RWPE1 (cell line): ENCODE results near the gene CFAP45.

Source experiments
- CTCF ChIA-PET: fragments of 350-600 bp; sonication (Branson Sonifier 250); formaldehyde crosslinking; extraction: SDS; loops from one replicate; lab custom pipeline; 2021; lab: Yijun Ruan, JAX
- POLR2A ChIA-PET: fragments of 400-600 bp; formaldehyde crosslinking; extraction: SDS; loops from one replicate; lab custom pipeline; 2020; ENCODE audit warnings: antibody characterized with exemption; ENCODE audit not compliant: low non-redundant PET; lab: Yijun Ruan, JAX
- DNase-seq: peaks from one replicate; pipeline ENCODE4 v3.0.0; 2012; ENCODE audit warnings: low spot score
- H3K27ac ChIP-seq: fragments of 450-650 bp; 2 replicates; pipeline ENCODE4 v1.5.1; 2017
- CTCF ChIP-seq: fragments of 450-650 bp; conservative IDR thresholded peaks from 2 replicates; pipeline ENCODE4 v1.5.1; 2017; ENCODE audit warnings: low read depth, mild to moderate bottlenecking

CFAP45 gene

DNA sequence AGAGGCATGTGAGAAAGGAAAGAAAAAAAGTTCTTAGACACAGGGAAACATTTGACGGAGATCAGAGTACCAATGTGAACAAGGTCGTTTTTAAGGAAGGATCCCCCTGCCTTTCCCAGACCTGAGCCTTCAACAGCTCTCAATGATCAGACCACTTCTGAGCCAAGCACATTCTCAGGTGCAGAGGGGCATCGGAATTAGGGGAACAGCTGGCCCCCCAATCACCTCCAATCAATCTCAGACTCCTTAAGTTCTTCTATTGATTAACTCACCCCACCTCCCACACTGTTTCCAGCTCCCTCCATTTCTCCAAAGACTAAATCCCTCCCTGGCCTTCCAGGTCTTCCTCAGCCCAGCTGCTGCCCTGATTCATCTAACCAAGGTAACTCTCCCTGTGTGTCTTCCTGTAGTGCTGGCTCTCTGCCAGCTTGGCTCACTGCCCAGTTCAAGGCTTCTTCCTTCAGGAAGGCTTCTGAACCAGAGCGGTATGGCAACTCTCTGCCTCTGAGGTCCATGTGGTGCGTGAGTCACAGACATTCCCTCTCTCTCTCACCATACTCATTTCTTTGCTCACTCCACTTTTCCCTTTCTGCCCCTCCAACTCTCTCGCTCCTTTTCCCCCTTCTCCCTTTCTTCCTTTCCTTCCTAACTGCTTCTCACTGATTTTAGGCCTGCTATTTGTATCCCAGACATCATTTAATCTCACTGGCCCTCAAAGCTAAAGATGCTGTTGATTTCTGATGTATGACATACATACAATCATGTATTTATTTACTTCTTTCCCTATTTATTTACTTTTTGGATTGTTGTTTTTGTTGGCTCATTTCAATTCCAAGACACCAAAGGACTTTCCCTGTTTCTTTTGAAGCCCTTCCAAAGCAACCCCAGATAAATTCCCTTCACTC lies 18.1 kb downstream of the CFAP45 start:
- POLR2A ChIA-PET: no interaction called here
- CTCF ChIA-PET: interaction anchor here (0.7 to 0.9 kb wide), 2 partner anchors 83 to 133 kb away, joined by 3 to 7 read pairs; no protein-coding TSS in a partner anchor
- DNase-seq: peak; percentile 95
- no peak for TF ChIP-seq CTCF
- peak overlapping the region; percentile 80 for H3K27ac ChIP-seq

DNA sequence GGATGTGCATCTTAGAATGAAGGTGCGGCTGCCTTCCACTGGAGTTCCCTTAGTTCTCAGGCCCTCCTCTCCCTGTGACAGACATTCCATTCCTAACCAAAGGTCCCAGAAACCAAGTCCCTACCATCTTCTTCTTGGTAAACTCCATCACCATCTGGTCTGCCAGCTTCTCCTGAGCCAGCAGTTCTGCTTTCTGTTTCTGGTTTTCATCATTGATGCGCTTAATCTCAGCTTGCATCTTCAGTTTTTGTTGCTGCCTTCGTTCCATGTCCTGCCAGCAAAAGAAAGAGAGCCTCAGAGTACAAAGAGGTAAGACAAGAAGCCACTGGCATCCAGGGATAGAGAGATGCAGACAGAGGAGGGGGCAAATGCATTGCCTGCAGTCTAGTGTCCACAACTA lies 19.5 kb downstream of the CFAP45 start:
- ChIA-PET POLR2A (no interaction called here), CTCF (interaction anchor here (0.7 to 1.0 kb wide), 3 partner anchors 81 to 408 kb away, joined by 3 to 4 read pairs (median 3); partner anchors contain the start of gene DUSP23)
- peak overlapping the region; percentile 56 for H3K27ac ChIP-seq
- no peak for DNase-seq
- TF ChIP-seq CTCF: no peak

DNA sequence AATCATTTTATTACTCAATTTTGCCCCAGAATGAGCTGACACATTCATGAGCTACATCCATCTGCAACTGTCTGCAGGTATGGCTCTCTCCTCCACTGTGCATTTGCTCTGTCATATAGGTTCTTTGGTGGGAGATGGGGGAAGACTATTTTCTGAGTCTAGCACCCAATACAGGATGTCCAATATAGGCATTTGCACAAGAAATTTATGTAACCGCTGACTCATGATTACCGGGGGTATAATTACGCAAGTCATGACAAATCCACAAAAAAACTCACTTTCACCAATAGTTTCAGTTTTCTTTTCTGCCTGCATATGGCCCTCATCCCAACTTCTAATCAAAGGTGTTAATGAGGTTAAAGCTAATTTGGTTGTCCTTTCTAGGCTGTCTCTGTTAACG lies 20.0 kb downstream of the CFAP45 start:
- ChIA-PET CTCF (interaction anchor here (0.6 to 1.0 kb wide), 3 partner anchors 18 to 407 kb away, joined by 3 to 4 read pairs (median 3); partner anchors contain the start of gene VSIG8), POLR2A (no interaction called here)
- peak; percentile 92 for DNase-seq
- no peak for TF ChIP-seq CTCF
- peak overlapping the region; percentile 56; the same call in 1 of the 2 replicates for H3K27ac ChIP-seq

DNA sequence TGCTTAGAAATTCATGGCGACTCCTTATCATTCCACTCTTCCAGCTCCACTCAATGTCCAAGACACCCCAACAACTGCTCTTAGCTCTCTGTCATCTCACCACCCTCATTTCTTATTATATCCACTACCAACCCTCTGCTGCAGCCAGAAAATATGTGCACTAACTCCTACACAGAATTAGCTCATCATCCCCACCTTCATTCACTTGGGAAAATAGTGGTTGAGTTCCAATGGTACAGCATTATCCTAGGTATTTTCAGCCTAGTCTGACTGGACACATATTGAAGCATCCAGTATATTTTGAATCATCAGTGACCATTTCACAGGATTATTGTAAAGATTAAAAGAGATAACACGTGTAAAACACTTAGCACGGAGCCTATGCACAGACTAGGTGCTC lies 20.8 kb downstream of the CFAP45 start:
- no peak for TF ChIP-seq CTCF
- no peak overlapping the region for H3K27ac ChIP-seq
- ChIA-PET POLR2A (no interaction called here), CTCF (no interaction called here)
- DNase-seq: no peak

DNA sequence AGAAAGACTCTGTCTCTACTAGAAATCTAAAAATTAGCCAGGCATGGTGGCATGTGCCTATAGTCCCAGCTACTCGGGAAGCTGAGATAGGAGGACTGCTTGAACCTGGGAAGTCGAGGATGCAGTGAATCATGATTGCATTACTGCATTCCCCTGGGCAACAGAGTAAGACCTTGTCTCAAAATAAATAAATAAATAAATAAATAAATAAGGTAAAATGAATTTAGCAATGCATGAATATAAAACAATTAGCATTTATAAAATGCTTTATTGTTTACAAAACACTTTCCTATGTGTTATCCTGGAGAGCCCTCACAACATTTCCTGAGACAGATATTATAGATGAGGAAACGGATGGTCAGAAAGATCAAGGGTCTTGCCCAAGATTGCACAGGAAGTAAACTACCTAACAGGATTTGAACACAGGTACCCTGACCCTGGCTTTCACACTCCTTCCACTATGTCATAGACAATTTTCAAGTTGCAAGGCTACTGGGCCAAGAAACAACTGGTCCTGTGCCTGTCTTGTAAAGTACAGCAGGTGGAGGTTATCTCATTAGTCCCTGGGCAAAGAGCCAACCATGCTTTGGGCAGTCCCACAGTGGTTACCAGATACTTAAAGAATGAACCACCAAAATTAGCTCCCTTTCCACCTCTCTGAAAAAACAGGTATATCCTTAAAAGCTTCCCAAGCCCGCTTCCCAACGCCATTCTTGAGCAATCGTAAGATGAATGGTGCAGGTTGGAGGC lies 22.1 kb downstream of the CFAP45 start:
- CTCF ChIA-PET: no interaction called here
- POLR2A ChIA-PET: no interaction called here

More for the DNA sequence above, 22.1 kb downstream of the CFAP45 start:
- no peak overlapping the region for H3K27ac ChIP-seq
- no peak for TF ChIP-seq CTCF
- DNase-seq: no peak
